ENCODE data around the gene WFIKKN1.

GRCh38 chr16:673399-673991 lies 42.7 kb downstream of the WFIKKN1 start:
- TF ChIP-seq, protein P1, sequence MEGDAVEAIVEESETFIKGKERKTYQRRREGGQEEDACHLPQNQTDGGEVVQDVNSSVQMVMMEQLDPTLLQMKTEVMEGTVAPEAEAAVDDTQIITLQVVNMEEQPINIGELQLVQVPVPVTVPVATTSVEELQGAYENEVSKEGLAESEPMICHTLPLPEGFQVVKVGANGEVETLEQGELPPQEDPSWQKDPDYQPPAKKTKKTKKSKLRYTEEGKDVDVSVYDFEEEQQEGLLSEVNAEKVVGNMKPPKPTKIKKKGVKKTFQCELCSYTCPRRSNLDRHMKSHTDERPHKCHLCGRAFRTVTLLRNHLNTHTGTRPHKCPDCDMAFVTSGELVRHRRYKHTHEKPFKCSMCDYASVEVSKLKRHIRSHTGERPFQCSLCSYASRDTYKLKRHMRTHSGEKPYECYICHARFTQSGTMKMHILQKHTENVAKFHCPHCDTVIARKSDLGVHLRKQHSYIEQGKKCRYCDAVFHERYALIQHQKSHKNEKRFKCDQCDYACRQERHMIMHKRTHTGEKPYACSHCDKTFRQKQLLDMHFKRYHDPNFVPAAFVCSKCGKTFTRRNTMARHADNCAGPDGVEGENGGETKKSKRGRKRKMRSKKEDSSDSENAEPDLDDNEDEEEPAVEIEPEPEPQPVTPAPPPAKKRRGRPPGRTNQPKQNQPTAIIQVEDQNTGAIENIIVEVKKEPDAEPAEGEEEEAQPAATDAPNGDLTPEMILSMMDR (IDR thresholded peaks at IDR 0.05; ENCODE audit: low read depth, low read length, poor library complexity, severe bottlenecking) = no peak
- no peak for TF ChIP-seq EZH2phosphoT487 (IDR thresholded peaks at IDR 0.05; ENCODE audit: borderline replicate concordance, low read length)
